B cell (primary cell): Measurements from ENCODE around the gene STIM1.

Source experiments
- EZH2 ChIP-seq: IDR thresholded peaks from 2 replicates; pipeline ENCODE4 v1.6.1; 2012; ENCODE audit warnings: borderline replicate concordance, low read depth, mild to moderate bottlenecking, moderate library complexity, low read length; ENCODE audit not compliant: insufficient read depth, poor library complexity, severe bottlenecking
- TF ChIP-seq, protein P1 (sequence below): fragments of 200-600 bp; IDR thresholded peaks from one replicate; pipeline ENCODE4 v1.8.0; 2022; ENCODE audit warnings: antibody characterized with exemption, mild to moderate bottlenecking

DNA sequence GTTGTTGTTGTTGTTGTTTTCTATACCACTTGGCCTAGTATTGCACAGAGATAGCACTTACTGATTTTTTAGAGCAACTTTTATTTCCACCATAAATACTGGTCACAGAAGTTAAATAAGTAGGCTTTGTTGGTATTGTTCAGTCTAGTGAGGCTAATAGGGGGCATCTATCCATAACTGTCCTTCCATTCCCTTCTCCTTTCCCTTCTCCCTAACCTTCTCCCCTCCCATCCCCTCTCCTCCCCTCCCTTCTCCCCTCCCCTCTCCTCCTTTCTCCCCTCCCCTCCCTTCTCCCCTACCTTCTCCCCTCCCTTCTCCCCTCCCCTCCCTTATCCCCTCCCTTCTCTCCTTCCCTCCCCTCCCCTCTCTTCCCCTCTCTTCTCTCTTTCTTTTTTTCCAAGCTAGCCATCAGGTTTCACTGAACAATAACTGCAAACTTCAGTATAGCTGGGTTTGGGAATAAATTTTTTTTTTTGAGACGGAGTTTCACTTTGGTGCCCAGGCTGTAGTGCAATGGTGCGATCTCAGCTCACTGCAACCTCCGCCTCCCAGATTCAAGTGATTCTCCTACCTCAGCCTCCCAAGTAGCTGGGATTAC, 56.5 kb downstream of the STIM1 start:
- TF ChIP-seq, protein P1, sequence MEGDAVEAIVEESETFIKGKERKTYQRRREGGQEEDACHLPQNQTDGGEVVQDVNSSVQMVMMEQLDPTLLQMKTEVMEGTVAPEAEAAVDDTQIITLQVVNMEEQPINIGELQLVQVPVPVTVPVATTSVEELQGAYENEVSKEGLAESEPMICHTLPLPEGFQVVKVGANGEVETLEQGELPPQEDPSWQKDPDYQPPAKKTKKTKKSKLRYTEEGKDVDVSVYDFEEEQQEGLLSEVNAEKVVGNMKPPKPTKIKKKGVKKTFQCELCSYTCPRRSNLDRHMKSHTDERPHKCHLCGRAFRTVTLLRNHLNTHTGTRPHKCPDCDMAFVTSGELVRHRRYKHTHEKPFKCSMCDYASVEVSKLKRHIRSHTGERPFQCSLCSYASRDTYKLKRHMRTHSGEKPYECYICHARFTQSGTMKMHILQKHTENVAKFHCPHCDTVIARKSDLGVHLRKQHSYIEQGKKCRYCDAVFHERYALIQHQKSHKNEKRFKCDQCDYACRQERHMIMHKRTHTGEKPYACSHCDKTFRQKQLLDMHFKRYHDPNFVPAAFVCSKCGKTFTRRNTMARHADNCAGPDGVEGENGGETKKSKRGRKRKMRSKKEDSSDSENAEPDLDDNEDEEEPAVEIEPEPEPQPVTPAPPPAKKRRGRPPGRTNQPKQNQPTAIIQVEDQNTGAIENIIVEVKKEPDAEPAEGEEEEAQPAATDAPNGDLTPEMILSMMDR = no peak
- TF ChIP-seq EZH2 = no peak
